Nephron progenitor cell (in vitro differentiated cells): Measurements from ENCODE around the gene CYS1.

Experiments used
- DNase-seq: peaks from one replicate; pipeline ENCODE4 v3.0.0; 2021
- H3K27ac Mint-ChIP-seq: 2 replicates; pipeline ENCODE4 v1.8.0; 2021; ENCODE audit warnings: mild to moderate bottlenecking, moderate library complexity, mixed read lengths
- H3K27me3 Mint-ChIP-seq: 2 replicates; pipeline ENCODE4 v1.8.0; 2021; ENCODE audit warnings: mild to moderate bottlenecking, low read depth, mixed read lengths; ENCODE audit not compliant: poor library complexity
- H3K36me3 Mint-ChIP-seq: 2 replicates; pipeline ENCODE4 v1.8.0; 2021; ENCODE audit warnings: low read depth, mixed read lengths
- H3K4me1 Mint-ChIP-seq: 2 replicates; pipeline ENCODE4 v1.8.0; 2021; ENCODE audit warnings: mixed read lengths
- H3K4me3 Mint-ChIP-seq: 2 replicates; pipeline ENCODE4 v1.8.0; 2021; ENCODE audit warnings: mild to moderate bottlenecking, moderate library complexity, mixed read lengths
- H3K9me3 Mint-ChIP-seq: 2 replicates; pipeline ENCODE4 v1.8.0; 2021; ENCODE audit warnings: mild to moderate bottlenecking, moderate library complexity, mixed read lengths
- TF ChIP-seq, protein P1 (sequence below): fragments of 200-600 bp; sonication (generic); IDR thresholded peaks from 2 replicates; pipeline ENCODE4 v1.5.0; 2021; ENCODE audit warnings: antibody characterized with exemption

Gene CYS1

DNA sequence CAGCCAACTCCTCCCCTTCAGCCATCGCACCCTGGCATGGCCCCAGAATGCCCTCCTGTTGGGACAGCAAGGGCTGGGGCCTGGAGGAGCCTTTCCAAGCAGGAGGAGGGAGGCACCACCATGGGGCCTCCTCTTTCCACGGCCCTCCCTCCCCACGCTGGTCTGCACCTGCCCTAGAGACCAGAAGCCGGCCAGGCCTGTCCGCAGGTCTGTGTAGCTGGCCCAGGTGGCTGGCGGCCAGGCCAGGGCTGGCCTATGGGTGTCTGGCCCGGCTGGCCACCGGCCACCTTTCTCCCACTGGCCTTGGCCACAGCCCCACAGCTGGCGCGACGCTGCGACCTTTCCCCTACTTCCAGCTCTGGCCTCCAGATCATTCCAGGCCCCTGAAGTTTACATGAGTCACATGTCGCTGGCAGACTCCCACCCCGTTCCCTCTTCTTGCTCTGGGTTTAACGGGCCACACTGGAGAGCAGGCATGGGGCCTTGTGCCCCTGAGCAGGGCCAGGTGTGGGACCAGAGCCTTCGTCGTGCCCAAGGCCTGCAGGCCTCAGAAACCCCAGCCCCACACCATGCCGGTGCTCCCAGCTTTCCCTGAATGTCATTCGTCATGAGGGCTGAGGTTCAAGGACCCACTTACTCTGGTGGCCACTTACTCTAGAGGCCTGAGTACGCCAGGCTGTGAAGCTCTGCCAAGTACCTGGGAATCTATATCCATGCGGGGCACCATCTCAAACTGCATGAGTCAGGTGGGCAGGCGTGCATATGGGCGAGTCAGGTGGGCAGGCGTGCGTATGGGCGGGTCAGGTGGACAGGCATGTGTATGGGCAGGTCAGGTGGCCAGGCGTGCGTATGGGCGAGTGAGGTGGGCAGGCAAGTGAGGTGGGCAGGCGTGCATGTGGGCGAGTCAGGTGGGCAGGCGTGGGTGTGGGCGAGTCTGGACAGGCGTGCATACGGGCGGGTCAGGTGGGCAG, 70.1 kb downstream of the CYS1 start:
- no peak overlapping the region for H3K4me3 Mint-ChIP-seq
- peaks cover 6% of the 10 kb centered on the region for H3K27me3 Mint-ChIP-seq
- H3K27ac Mint-ChIP-seq = no peak overlapping the region
- H3K9me3 Mint-ChIP-seq = no peaks in the 10 kb centered on the region
- H3K36me3 Mint-ChIP-seq = no peaks in the 10 kb centered on the region
- peaks cover 35% of the 10 kb centered on the region for H3K4me1 Mint-ChIP-seq
- TF ChIP-seq, protein P1, sequence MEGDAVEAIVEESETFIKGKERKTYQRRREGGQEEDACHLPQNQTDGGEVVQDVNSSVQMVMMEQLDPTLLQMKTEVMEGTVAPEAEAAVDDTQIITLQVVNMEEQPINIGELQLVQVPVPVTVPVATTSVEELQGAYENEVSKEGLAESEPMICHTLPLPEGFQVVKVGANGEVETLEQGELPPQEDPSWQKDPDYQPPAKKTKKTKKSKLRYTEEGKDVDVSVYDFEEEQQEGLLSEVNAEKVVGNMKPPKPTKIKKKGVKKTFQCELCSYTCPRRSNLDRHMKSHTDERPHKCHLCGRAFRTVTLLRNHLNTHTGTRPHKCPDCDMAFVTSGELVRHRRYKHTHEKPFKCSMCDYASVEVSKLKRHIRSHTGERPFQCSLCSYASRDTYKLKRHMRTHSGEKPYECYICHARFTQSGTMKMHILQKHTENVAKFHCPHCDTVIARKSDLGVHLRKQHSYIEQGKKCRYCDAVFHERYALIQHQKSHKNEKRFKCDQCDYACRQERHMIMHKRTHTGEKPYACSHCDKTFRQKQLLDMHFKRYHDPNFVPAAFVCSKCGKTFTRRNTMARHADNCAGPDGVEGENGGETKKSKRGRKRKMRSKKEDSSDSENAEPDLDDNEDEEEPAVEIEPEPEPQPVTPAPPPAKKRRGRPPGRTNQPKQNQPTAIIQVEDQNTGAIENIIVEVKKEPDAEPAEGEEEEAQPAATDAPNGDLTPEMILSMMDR = no peak
- no peak for DNase-seq

DNA sequence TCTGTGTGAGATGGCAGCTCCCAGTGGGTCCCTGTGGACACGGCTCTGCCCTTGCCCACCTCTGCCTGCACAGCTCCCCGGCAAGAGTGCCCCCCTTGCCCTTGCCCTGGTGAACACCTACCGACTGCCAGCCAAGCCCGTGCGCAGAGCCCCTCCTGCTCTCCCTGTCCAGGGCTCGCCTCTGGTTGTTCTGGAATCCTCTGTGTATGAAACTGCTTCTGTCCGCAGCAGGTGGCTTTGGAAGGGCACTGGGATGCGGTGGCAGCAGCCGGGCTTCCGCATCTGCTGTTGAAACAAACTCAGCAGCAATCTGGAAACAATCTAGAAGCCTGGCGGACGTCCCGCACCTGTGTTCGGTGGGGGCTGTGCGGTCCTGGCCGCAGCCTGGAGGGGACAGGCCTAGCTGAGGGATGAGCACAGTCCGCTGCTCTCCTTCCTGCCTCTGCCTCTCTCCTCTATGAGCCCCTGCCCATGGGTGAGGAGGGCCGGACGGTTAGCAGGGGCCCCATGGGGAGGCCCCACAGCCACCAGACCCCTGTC, 70.9 kb downstream of the CYS1 start:
- no peak overlapping the region for H3K4me3 Mint-ChIP-seq
- H3K9me3 Mint-ChIP-seq = no peaks in the 10 kb centered on the region
- TF ChIP-seq, protein P1 = no peak
- H3K36me3 Mint-ChIP-seq = no peaks in the 10 kb centered on the region
- H3K4me1 Mint-ChIP-seq = peaks cover 36% of the 10 kb centered on the region
- H3K27ac Mint-ChIP-seq = no peak overlapping the region
- H3K27me3 Mint-ChIP-seq = peaks cover 9% of the 10 kb centered on the region
- no peak for DNase-seq

DNA sequence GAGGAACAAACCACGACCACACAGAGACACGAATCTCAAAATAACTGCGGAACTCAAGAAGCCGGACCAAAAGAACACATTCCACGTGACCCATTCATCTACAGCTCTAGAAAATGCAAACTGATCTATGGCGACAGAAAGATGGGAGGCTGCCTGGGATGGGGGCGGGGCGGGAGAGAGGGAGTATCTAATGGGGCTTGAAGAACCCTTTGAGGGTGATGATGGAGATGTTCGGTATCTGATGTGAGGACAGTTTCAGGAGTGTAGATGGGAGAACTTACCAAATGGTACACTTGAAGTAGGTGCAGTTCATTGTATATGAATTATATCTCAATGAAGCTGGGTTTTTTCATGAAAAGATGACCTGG, 71.4 kb downstream of the CYS1 start:
- H3K27me3 Mint-ChIP-seq = peaks cover 12% of the 10 kb centered on the region
- H3K36me3 Mint-ChIP-seq = no peaks in the 10 kb centered on the region
- DNase-seq = no peak
- H3K4me1 Mint-ChIP-seq = peaks cover 41% of the 10 kb centered on the region
- H3K9me3 Mint-ChIP-seq = no peaks in the 10 kb centered on the region
- H3K27ac Mint-ChIP-seq = peak overlapping the region; percentile 59
- no peak overlapping the region for H3K4me3 Mint-ChIP-seq
- TF ChIP-seq, protein P1 = no peak

- Mint-ChIP-seq H3K4me1 (peaks cover 41% of the 10 kb centered on the region), H3K9me3 (no peaks in the 10 kb centered on the region), H3K4me3 (no peak overlapping the region), H3K27me3 (peaks cover 12% of the 10 kb centered on the region), H3K27ac (peak overlapping the region; percentile 59), H3K36me3 (no peaks in the 10 kb centered on the region)
- DNase-seq = no peak
- TF ChIP-seq, protein P1 = no peak
These were observed 72.0 kb downstream of the CYS1 start for GRCh38 chr2:10007921-10008808.

DNA sequence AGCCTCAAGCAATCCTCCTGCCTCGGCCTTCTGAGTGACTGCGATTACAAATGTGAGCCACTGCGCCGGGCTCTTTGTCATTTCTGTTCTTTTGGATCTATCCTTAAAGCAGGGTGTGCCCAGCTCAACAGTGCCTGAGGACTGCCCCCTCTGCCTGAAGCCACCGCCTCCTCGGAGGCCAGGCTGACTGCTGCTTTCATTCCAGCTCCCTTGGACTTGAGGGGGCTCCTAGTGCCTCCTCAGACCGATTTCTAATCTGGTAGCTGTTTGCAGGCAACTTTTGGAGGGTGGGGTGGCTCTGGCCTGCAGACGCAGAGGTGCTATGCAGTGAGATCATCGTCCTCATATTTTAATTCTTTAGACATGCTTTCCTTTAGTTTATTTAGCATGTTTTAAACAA, 72.8 kb downstream of the CYS1 start:
- Mint-ChIP-seq H3K4me3 (no peak overlapping the region), H3K36me3 (no peaks in the 10 kb centered on the region), H3K27ac (peak overlapping the region; percentile 72), H3K9me3 (no peaks in the 10 kb centered on the region), H3K27me3 (peaks cover 12% of the 10 kb centered on the region), H3K4me1 (peaks cover 41% of the 10 kb centered on the region)
- TF ChIP-seq, protein P1 = no peak
- DNase-seq = no peak
